HG02943 (cell line): ENCODE measurements around the gene MIEF1.

Experiments
- ATAC-seq: cut with Tn5 transposase; IDR thresholded peaks from one replicate; pipeline ENCODE4 v1.9.1; 2021; ENCODE audit warnings: mild to moderate bottlenecking, low read depth, moderate library complexity; ENCODE audit not compliant: unreplicated experiment

Gene MIEF1

GRCh38 chr22:39554151-39554550 is 52.1 kb downstream of the MIEF1 start:
- ATAC-seq = no peak

DNA sequence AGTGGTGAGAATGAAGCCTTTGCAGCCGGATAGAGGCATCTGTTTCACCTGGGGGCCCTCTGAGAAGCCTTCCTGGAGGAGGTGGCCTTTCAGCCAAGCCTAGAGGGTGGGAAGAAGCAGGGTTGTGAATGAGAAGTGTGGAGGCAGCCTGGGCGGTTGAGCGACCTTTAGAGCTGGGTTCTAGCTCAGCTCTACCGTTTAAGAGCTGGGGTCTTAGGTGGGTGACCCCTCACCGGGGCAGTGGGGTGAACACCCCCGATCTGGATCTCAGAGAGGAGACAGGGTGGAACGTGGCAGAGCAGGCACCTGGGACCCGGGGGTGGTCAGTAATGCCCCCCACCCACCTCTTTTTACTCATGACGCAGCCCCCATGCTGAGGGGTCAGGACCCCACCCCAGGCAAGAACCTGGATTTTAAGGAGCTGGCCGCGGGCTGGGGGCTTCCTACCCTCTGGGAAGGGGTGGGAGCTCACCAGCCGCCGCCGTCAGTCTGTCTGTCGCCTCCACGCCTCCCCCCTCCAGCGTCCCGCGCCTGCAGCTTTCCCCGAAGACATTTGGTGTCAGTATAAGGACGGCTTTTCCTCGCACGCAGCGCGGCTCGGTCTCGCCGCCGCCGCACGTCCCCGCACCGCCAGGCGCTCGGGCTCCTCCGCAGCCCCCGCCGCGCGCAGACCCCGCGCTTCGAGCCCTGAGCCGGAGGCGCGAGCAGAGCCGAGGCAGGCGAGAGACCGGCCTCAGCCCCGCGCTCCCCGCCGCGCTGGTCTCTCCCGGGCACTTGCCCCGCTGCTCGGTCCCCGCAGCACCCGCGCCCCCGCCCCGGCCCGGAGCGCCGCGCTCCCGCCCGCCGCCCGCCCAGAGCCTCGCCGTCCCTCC is 55.1 kb downstream of the MIEF1 start:
- ATAC-seq = no peak

DNA sequence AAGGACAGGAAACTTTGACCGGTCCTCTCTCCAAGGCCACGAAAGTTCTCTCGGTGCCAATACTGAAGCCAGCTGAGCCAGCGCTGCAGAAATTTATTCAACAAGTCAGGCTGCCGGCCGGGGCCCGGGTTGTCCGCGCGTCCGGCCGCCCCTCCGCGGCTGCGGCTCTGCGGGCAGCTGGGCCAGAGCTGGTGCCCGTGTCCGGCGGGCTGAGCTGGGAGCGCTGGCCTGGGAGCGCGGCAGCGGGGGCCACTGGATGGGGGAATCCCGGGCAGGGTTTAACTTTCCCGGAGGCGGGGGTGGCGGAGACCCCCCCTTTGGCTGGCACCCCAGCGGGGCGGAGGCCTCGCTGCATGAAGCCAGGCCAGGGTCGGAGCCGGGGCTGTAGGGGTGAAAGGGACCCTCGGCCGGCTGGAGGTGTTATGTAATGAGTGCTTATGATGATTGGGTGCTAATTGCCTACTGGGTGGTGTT is 56.2 kb downstream of the MIEF1 start:
- no peak for ATAC-seq

DNA sequence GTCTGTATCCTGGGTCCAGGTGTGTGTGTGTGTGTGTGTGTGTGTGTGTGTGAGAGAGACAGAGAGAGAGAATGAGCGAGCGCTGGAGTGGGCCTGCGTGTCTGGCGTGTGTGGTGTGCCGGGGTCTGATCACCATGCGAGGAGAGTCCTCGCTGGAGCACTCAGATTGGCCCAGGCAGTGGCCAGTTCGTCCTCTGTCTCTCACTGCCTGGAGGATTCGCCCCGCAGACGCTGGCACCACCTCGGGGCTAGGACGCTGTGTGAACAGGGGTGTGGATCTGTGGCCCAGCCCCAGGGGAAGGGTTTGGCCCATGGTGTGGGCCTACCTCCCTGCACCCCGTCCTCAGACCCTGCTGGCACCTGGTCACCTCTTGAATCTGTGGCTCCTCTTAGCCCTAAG is 56.9 kb downstream of the MIEF1 start:
- no peak for ATAC-seq

- no peak for ATAC-seq
Observed at GRCh38 chr22:39559456-39560105, 57.5 kb downstream of the MIEF1 start.

DNA sequence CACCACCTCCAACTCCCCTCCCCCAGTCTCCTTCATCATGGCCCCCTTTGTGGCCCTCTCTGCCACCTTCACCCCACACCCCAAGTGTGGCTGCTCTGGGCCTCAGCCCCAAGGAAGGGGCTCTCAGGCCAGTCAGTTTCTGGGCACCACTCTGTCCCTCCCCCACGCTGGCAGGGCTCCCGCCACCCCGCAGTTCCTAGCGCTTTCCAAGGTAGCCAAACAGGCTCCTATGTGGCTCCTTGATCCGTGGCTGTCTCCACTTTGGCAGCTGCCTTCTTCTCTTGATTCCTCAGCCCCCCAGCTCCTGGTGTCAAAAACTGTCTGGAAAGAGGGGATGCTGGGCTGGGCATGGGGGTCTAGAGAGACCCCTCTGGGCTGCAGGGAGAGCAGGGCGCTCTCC is 58.0 kb downstream of the MIEF1 start:
- no peak for ATAC-seq

GRCh38 chr22:39562839-39563489 is 60.9 kb downstream of the MIEF1 start:
- ATAC-seq = no peak

GRCh38 chr22:39563571-39564428 is 61.7 kb downstream of the MIEF1 start:
- no peak for ATAC-seq

DNA sequence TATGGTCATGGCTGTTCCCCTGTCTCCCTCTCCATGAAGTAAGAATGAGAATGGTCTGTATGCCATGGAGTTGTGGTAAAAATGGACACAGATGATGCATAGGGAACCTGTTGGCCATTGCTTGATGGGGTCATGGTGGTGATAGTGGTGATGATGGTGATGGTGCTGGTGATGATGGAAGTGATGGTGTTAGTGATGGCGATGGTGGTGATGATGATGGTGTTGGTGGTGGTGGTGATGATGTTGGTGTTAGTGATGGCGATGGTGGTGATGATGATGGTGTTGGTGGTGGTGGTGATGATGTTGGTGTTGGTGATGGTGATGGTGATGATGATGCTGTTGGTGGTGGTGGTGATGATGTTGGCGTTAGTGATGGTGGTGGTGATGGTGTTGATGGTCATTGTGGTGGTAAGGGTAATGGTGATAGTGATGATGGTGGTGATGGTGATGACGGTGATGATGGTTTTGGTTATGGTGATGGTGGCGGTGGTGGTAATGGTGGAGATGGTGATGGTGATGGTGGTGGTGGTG is 63.4 kb downstream of the MIEF1 start:
- no peak for ATAC-seq

DNA sequence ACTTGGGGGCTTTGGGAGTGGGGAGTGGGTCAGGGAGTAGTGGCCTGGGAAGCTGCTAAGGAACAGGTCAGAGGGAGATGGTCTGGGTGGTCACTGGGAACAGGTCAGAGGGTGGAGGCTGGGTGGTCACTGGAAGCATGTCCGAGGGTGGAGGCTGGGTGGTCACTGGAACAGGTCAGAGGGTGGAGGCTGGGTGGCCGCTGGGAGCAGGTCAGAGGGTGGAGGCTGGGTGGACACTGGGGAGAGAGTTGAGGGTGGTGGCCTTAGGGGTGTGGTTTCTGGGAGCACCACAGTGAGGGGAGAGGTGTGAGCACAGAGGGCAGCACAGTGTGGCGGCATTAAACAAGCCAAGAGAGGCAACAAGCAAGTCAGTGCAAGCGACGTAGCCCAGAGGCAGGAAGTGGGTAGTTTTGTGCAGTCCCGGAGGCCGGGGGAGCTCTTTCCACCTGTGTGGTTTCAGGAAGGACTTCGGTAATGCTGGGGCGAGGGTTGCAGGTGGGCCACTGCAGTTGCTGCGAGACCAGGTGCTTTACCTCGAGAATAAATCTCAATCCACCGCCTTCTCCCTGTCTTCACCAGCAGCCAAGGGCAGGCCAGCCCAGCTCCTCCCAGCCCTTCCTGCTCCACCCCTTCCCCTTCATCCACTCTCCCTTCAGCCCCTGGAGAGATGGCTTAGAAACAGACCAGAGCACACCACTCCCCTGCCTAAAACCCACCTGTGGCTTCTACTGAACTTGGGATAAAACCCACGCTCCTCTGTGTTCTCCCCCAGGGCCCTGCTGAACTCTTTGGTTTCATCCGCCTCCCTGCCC is 65.3 kb downstream of the MIEF1 start:
- ATAC-seq = no peak
